Central memory CD4-positive, alpha-beta T cell (primary cell): ENCODE data around the gene KLK2.

Source experiments
- DNase-seq: peaks from one replicate; pipeline ENCODE4 v3.0.0; 2022
- total RNA-seq, 3 experiments: gene quantifications; one replicate each; lab custom pipeline; 2026; lab: John Stamatoyannopoulos, UW

The KLK2 gene
- total RNA-seq, result 0 reads per million in 3 experiments

DNA sequence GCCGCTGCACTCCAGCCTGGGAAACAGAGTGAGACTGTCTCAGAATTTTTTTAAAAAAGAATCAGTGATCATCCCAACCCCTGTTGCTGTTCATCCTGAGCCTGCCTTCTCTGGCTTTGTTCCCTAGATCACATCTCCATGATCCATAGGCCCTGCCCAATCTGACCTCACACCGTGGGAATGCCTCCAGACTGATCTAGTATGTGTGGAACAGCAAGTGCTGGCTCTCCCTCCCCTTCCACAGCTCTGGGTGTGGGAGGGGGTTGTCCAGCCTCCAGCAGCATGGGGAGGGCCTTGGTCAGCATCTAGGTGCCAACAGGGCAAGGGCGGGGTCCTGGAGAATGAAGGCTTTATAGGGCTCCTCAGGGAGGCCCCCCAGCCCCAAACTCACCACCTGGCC is at the start of gene KLK2:
TSS of gene KLK2 (plus strand) at position 384 of the 400 bp plus-strand sequence. CDS start 35 bp downstream, outside the sequence.
- no peak for DNase-seq

DNA sequence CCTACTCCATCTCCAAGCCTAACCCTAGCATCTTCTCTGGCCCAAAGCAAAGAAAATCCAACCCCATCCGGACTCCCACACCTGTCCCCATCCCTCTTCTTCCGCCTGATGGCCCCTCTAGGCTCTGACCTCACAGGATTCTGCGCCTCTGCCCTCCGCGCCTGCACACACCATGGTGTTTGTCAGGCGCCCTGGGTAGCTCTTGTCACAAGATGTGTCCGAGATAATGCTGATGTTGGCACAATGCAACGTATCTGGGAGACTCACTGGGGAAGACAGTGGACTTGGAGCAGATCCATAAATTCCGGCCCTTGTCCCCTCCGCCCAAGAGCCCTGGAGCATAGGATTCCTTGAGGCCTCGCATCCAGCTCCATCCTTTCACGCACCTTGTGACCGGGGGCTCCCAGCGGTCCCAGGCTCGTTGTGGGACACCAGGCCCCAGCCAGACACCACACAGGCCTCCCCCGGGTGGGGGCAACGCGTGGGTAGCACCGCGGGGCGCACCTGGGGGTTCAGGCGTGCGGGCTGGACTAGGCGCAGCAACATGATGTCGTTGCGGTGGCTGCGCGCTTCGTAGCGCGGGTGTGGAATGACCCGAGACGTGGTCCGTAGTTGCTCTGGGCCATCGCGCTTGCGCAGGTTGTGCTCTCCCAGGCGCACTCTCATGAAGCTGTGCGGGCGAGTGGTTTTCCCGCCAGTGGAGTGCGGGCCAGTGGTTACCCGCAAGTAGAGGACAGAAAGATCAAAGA is 46.6 kb upstream of the KLK2 start:
- DNase-seq, result no peak

DNA sequence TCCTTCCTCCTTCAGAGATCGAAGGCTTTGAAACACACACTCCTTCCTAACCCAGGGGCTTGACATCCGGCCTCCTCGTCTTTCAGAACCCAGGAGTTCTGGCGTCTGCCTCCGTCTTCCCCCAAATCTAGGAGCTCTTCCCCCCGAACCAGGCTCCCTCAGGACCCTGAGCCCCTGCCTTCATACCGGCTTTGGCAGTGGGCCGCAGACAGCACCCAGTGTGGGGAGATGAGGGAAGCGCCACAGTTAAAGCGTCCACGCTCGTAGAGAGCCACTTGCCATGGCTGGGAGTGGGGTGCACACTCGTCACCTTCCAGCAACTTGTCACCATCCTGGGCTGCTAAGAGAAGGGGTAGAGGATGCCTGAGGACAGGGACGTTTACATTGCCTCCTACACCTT is 45.8 kb upstream of the KLK2 start:
- no peak for DNase-seq

DNA sequence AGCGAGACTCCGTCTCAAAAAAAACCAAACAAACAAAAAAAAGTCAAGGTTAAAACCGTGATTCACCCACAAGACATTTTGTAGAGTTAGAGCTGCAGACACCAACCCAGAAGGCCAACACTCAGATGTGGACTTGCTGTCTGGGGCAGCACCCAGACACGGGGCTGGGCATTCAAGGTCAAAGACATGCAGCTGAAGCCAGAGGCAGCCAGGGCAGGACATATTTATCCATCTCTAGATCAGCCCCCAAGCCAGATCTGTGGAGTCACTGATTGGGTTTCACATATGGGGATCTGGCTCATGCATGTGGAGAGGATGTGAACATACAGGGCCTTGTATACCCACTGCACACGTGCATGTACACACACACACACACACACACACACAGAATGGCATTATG is 43.4 kb upstream of the KLK2 start:
- no peak for DNase-seq

DNA sequence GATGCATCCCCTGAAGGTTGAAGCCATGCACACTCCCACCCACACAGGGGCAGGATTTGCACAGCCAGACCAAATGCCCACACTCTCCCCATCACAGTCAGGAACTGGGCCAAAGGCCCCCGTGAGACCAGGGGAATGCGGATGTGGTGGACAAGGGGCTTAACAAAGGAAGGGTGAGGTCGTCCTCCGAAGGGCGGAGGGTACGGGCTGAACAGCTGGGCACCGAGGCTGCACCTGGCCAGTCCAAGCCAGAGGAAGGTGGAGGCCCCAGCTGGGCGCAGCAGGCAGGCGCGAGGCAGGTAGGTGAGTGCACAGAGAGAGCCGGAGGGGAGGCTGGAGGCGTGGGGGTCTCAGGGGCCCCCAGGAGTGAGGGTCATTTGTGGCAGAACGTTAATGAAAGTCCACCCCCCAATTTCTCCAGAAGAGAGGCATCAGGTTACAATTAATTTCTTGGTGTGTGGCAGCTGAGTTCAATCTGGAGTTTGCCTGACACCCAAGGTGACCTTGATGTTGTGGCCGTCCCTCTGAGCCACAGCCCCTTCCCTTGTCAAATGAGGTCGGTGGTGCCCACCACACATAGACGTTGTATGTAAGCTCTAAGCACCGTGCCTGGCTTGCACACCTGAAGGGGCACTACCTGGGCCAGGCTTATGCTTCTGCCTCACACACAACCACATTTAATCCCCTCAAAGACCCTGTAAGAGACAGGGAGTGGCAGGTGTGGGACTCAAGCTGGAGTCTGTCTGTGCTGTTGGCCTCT is 42.8 kb upstream of the KLK2 start:
- no peak for DNase-seq

DNA sequence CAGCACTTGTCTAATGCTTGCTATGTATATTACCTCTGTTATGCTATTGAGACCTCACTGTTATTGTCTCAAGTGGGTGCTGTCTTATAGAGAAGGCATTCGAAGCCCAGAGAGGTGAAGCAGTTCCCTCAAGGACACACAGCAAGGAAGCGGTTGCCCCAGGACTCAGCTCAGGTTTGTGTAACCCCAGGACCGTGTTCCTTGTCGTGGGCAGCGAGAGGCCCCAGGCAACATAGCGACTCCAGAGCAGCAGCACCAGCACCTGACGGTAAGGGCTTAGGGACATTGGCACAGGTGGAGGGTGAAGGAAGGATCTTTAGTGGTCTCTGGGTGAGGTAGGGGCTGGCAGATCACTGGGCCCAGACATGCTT is 42.2 kb upstream of the KLK2 start:
- DNase-seq, result no peak

DNA sequence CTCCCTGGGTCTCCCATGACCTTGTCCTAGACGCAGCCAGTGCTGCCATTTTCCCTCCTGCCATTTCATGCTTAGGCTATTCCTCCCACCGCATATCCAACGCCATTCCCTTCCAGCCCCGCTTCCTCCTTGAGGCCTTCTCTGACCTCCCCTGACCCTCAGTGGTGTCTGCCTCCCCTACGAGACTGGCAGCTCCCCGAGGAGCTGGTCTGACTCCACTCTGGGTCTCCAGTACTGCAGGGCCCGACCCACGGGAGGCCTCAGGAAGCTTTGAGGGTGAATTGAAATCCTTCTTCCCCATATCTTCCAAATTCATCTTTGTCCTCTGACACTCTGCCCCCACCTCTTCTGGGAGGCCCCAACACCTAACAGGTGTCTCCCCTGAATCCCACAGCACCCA is 40.6 kb upstream of the KLK2 start:
- DNase-seq, result no peak

DNA sequence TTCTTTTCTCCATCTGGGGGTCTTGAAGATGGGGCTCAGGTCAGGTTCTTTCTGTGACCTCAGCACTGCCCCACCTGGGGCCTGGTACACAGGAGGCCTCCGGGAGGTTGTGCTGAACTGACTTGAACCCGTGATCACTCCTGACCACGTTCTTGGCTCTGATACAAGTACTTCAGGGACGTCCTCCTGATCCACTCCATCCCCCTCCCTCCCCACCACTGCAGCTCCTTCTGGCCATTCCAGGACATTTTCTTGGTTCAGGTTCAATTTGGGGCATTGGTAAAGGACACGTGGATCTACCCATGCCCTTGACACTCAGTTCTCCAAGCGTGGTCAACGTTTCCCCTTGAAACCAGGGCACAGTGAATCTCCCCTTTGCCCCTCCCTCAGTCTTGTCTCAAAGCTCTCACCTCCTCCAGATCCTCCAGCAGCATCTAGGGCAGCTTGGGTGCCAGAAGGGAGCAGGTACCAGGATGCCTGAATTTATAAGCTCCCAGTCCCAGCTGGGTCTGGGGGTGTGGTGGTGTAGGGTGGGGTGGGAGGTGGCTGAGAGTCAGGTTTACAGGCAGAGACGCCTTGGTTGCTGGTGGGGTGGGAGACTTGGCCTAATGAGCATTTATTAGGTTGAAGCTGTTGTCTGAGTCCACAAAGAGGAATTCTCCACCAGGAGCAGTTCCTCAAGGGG is 40.0 kb upstream of the KLK2 start, which contains the start of gene KLK15:
TSS of gene KLK15 (minus strand) at position 458 of the 685 bp plus-strand sequence. CDS start 2,082 bp downstream, outside the sequence.
- DNase-seq, result no peak

DNA sequence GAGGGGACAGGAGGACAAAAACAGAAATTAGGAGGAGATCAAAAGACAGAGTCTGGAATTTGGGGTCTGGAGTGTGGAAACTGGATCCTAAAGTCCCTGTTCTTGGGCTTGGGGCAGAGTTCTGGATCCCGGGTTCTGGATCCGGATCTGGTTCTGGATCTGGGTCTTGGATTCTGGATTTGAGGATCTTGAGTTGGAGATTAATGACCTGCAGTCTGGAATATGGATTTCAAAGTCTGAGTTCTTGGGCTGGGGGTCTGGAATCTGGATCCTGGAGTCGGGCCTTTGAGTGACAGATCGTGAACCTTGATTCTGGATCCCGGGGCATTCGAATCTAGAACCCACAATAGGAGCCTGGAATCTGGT is 39.5 kb upstream of the KLK2 start:
- DNase-seq, result no peak

DNA sequence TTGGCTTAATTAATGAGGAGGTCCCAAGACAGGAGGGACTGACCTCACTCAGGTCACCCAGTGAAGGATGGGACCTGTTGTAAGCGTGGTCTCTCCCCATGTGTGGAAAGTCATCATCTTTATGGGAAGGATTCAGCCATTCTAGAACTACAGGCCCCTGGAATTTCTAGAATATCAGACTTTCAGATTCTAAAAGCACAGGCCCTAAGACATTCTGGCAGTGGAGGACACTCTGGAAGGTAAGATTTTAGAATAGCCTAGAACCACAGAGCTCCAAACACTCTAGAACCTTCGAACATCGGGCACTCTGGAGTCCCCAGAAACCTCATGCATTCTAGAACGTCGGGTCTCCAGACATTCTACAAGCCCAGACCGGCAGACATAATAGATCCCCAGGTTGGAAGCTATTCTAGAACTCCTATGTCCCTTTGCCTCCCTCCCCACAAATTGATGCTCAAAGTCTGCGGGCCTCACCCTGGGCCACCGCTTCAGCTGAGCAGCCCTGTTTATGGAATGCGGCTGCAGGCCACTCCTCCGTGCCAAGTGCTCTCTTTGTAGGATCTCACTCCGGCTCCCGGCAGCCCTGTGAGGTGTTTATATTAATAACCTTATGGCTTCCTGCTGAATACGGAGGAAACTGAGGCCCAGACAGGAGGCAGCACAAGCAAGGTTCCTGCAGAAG is 38.0 kb upstream of the KLK2 start:
- DNase-seq, result no peak

DNA sequence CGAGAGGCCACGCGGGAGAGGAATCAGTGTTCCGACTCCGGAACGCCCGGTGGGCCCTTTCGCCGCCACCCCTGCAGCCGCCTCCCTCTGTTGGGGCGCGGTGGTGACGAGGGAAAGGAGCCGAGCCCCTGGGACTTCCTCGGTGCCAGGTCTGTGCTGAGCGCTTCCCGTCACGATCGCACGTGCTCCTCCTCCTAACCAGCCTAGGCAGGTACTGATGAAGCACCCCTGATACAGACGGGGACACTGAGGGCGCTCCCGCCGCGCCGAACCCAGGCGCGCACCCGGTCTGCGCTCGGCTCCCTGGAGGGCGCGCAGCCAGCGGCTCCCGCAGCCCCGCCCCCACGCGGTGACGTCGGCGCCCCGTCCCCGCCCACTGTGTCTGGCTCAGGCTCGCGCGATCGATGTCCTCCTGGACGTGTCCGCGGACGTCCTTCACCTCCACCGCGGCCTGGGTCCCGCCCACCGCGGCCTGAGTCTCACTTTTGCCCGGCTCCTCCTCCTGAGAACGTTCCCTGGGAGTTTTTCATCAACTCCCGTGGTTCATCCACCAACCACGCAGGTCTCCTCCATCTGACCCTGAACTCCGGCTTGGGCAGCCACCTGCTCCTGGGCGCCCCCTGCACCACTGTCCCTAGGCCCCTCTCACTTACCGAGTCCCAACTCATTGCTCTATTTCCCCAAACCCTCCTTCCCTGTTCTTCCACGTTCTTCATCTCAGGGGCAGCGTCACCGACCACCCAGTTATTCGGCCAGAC is 37.3 kb upstream of the KLK2 start:
- peak; percentile 47 for DNase-seq

DNA sequence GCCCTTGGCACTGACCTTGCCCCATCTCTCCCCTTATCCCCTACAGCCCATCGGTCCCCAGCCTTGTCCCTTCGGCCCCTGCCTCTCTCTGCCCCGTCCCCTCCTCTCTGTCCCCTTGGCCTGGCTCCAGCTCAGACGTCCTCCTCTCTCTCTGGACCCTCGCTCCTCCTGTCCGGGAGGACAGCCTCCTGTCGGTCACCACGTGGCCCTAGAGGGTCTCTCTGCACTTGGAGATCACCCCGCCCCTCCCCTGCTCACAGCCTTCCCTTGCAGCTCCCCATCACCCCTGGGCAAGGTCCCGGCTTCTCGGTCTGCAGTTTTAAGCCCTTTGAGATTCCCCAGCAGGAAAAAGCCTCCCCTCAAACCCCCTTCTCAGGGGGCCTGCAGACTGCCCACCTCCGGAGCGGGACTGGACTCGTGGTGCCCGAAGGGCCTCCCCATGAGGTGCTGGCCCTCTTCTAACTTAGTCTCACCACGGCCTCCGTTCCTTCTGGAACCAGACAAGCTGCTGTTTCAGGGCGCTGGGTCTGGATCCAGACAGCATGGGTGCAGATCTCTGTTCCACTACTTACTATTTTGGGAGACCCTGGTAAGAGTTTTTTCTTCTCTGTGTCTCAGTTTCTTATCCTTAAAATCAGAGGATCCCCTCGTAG is 36.6 kb upstream of the KLK2 start:
- DNase-seq, result no peak

DNA sequence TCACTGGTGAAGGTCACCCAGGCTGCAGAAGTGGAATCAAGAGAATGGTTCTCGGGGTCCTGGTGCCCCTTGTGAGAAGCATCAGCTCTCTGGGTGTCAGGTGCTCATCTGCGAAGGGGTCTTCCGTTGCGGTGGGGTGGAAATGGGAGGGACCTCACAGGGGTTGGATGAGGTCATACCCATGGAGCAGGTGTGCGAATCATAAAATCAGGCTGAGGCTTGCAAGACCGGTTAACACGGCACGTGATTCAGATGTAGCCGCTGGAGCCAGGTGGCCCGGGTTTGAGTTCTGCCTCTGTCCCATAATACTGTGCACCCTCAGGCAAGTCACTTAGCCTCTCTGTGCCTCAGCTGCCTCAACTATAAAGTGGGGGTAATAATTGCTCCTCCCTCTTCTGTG is 35.9 kb upstream of the KLK2 start:
- DNase-seq, result no peak

DNA sequence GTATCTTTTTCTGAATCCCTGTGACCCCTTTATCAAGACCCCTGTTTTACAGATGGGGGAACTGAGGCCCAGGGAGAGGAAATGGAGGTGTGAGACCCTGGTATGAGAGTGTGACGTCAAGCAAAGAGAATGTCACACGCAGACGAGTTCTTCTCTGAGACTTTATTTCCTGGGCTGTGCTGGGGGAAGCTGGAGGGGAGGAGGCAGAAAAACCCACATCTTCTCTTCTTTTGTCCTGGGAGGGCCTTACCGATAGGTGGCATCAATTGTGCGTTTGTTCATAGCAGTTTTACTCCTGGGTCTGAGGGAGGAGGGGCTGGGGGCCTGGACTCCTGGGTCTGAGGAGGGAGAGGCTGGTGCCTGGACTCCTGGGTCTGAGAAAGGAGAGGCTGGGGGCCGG is 35.0 kb upstream of the KLK2 start:
- DNase-seq, result no peak

DNA sequence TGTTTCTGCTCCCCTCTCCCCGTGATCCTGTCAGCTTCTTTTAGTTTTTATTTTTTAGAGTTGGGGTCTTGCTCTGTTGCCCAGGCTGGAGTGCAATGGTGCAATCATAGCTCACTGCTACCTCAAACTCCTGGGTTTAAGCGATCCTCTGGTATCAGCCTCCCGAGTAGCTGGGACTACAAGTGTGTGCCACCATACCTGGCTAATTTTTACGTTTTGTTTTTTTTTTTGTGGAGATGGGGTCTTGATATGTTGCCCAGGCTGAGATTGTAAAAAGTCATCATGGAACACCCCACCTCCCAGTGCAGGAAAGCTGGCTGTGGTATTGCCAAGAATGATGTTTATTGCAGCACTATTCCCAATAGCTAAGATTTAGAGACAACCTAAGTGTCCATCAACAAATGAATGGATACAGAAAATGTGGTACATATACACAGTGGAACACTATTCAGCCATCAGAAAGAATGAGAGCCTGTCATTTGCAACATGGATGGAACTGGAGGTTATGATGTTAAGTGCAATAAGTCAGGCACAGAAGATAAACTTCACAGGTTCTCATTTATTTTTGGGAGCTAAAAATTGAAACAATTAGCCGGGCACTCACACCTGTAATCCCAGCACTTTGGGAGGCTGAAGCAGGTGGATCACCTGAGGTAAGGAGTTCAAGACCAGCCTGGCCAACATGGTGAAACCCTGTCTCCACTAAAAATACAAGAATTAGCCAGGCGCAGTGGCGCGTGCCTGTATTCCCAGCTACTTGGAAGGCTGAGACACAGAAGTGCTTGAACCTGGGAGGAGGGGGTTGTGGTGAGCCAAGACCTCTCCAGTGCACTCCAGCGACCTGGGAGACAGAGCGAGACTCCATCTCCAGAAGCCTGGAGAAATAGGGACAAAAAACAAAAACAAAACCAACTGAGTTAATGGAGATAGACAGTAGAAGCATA is 33.3 kb upstream of the KLK2 start:
- no peak for DNase-seq

DNA sequence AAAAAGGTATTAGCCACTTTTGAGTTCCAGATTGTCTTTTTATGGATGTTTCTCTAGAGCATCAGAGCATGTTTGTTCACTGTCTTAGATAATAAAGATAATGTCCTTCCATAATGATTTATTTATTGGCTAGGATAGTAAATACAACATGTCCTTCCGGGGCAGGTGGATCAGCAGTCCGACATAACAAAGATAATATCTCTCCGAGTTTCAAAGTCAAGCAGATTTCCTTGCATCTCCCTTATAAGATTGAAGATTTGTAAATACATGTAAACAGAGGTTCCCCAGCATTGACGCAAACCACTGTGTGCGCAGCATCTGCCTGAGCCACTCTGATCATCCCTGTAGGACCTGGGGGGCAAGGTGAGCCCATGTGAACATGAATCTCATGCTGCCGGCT is 31.1 kb upstream of the KLK2 start:
- DNase-seq, result no peak

DNA sequence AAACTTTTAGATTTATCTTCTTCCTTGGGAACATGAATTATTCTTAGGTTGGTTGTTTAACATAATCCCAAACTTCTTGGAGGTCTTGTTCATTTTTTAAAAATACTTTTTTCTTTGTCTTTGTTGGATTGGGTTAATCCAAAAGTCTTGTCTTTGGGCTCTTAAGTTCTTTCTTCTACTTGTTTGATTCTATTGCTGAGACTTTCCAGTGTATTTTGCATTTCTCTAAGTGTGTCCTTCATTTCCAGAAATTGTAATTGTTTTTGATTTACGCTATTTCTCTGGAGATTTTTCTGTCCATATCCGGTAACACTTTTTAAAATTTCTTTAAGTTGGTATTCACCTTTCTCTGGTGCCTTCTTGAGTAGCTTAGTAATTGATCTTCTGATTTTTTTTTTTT is 30.0 kb upstream of the KLK2 start:
- no peak for DNase-seq

DNA sequence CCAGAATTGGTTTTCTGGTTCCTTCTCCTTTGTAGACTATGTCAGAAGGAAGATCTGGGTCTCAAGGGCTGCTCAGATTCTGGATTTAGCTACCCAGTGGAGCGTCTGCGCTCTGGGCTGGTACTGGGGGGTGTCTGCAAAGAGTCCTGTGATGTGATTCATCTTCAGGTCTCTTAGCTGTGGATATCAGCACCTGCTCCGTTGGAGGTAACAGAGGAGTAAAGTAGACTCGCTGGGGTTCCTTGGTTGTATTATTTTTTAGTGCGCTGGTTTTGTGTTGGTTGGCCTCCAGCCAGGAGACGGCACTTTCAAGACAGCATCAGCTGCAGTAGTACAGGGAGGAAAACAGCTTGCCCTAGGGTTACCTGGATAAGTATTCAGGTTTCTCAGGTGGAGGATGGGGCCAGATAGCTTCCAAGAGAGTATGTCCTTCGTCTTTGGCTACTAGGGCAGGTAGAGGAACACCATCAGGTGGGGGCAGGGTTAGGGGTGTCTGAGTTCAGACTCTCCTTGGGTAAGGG is 29.5 kb upstream of the KLK2 start:
- DNase-seq, result no peak

DNA sequence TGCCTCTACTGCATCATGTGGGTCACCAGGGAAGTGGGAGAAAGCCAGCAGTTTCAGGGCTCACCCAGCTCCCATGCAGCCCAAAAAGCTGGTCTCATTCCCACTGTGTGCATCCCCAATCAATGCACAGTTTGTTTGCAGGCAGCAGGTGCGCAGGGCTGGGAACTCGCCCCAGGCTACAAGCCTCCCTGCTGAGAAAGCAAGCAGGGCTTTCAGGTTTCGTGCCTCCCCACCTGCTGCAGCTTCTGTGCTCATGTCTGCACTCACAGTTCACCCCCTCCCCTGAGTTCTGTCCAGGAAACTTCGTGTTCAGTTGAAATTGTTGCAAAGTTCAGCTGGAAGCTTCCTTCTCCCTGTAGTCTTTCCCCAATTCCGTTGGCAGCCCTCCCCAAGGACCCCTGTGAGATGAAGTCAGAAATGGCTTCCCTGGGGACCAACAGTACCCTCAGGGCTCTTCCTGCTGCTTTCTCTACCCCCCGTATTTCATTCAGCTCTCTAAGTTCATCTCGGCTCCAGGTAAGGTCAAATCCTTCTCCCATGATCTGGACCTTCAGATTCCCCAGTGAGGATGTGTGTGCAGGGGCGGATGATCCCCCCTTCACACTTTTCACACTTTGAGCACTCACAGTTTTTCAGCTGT is 28.8 kb upstream of the KLK2 start:
- DNase-seq, result no peak

DNA sequence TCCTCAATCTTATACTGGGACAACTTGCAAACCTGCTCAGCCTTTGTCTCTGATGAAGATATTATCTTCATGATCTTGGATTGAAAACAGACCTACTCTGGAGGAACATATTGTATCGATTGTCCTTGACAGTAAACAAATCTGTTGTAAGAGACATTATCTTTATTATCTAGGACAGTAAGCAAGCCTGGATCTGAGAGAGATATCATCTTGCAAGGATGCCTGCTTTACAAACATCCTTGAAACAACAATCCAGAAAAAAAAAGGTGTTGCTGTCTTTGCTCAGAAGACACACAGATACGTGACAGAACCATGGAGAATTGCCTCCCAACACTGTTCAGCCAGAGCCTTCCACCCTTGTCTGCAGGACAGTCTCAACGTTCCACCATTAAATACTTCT is 22.5 kb upstream of the KLK2 start:
- DNase-seq, result no peak
